H1 (cell line): Measurements from ENCODE around the gene LSM14B. TPM values are rescaled to one million over a fixed set of nuclear protein-coding genes. Genes with fewer than 3 reads are reported as not detected.

Source experiments
- CTCF ChIA-PET: fragments of 300-600 bp; sonication (Branson Sonifier 250); formaldehyde crosslinking; loops from one replicate; lab custom pipeline; 2021; ENCODE audit not compliant: partially characterized antibody; lab: Charles Lee
- POLR2A ChIA-PET: fragments of 300-600 bp; sonication (Branson Sonifier 250); formaldehyde crosslinking; loops from one replicate; lab custom pipeline; 2021; ENCODE audit warnings: inconsistent platforms; ENCODE audit not compliant: partially characterized antibody; lab: Charles Lee
- DNase-seq, 2 experiments: peaks; one replicate each; pipeline versions ENCODE4 v3.0.0 to v3.0.0-alpha.2; 2010 to 2022; ENCODE audit warnings: low spot score in 2 of 2, low read depth in 1 of 2, mixed read lengths in 1 of 2
- FAIRE-seq: peaks from 2 replicates; lab custom pipeline; 2011; peaks lifted over from hg19 to GRCh38; lab: Jason Lieb, UNC
- H2AFZ ChIP-seq: 2 replicates; pipeline ENCODE4 v1.8.1; 2012; ENCODE audit warnings: low read length, inconsistent platforms
- H2AK5ac ChIP-seq: 2 replicates; pipeline ENCODE4 v1.6.1; 2013; ENCODE audit warnings: low read depth, low read length
- H2BK120ac ChIP-seq: replicated peaks from 2 replicates; pipeline ENCODE3; 2013; ENCODE audit warnings: low read depth, low read length, inconsistent platforms
- H2BK12ac ChIP-seq: 2 replicates; pipeline ENCODE4 v1.6.1; 2013; ENCODE audit warnings: low read depth, low read length
- H2BK15ac ChIP-seq: 2 replicates; pipeline ENCODE4 v1.6.1; 2013; ENCODE audit warnings: low read length
- H2BK20ac ChIP-seq: 2 replicates; pipeline ENCODE4 v1.6.1; 2013; ENCODE audit warnings: low read length
- H2BK5ac ChIP-seq: 2 replicates; pipeline ENCODE4 v1.6.1; 2013; ENCODE audit warnings: low read depth, low read length
- H3K14ac ChIP-seq: 2 replicates; pipeline ENCODE4 v1.6.1; 2013; ENCODE audit warnings: inconsistent platforms; ENCODE audit not compliant: insufficient read length
- H3K18ac ChIP-seq: 2 replicates; pipeline ENCODE4 v1.6.1; 2013; ENCODE audit warnings: low read length; ENCODE audit errors: extremely low read depth
- H3K23ac ChIP-seq: 2 replicates; pipeline ENCODE4 v1.6.1; 2013; ENCODE audit warnings: inconsistent platforms; ENCODE audit not compliant: insufficient read length
- H3K23me2 ChIP-seq: 2 replicates; pipeline ENCODE4 v1.6.1; 2013; ENCODE audit warnings: low read depth, low read length
- H3K27ac ChIP-seq: 2 replicates; pipeline ENCODE4 v1.6.1; 2011; ENCODE audit warnings: low read depth, low read length, inconsistent platforms
- H3K27me3 ChIP-seq, 4 experiments: replicated peaks in 1 of 4; 1 replicate in 1 of 4; 2 replicates in 3 of 4; pipeline versions ENCODE4 v1.6.1 to v1.8.1; 2011 to 2013; ENCODE audit warnings: low read length in 3 of 4, mild to moderate bottlenecking in 3 of 4, inconsistent platforms in 2 of 4, mixed read lengths in 2 of 4, moderate library complexity in 1 of 4; ENCODE audit not compliant: control insufficient read depth in 3 of 4, insufficient read depth in 3 of 4; ENCODE audit errors: extremely low read depth in 1 of 4
- H3K36me3 ChIP-seq, 4 experiments: 2 replicates each; pipeline versions ENCODE4 v1.6.1 to v1.8.1; 2011 to 2013; ENCODE audit warnings: mild to moderate bottlenecking in 4 of 4, low read length in 3 of 4, moderate library complexity in 2 of 4, control low read depth in 1 of 4, inconsistent platforms in 1 of 4; ENCODE audit not compliant: insufficient read depth in 4 of 4, control insufficient read depth in 2 of 4
- H3K4ac ChIP-seq: replicated peaks from 2 replicates; pipeline ENCODE3; 2013; ENCODE audit warnings: low read length, low read depth, mixed read lengths, inconsistent platforms; ENCODE audit not compliant: insufficient read length
- H3K4me1 ChIP-seq, 4 experiments: replicated peaks in 1 of 4; 1 replicate in 1 of 4; 2 replicates in 3 of 4; pipeline versions ENCODE4 v1.6.1 to v1.8.1; 2011 to 2013; ENCODE audit warnings: low read length in 3 of 4, inconsistent platforms in 2 of 4, mixed read lengths in 1 of 4; ENCODE audit not compliant: insufficient read depth in 4 of 4, control insufficient read depth in 3 of 4
- H3K4me2 ChIP-seq, 2 experiments: 2 replicates each; pipeline versions ENCODE4 v1.6.1 to v1.8.1; 2011 to 2013; ENCODE audit warnings: low read depth in 2 of 2, low read length in 2 of 2, control low read depth in 1 of 2, inconsistent platforms in 1 of 2, mild to moderate bottlenecking in 1 of 2; ENCODE audit not compliant: insufficient read depth in 1 of 2
- H3K4me3 ChIP-seq, 4 experiments: fragments of 200-600, 300-600 bp in 1 of 4; sonication (generic), shearing (Covaris generic), sonication (Bioruptor Twin) in 1 of 4; 2 replicates each; pipeline versions ENCODE4 v1.5.1 to v1.8.1; 2011 to 2016; ENCODE audit warnings: low read length in 4 of 4, low read depth in 3 of 4, control low read depth in 2 of 4, inconsistent platforms in 2 of 4, mild to moderate bottlenecking in 2 of 4, mixed read lengths in 1 of 4, moderate library complexity in 1 of 4; ENCODE audit not compliant: insufficient read depth in 2 of 4; ENCODE audit errors: extremely low read depth in 1 of 4
- H3K56ac ChIP-seq: replicated peaks from 2 replicates; pipeline ENCODE3; 2013; ENCODE audit warnings: low read depth, mild to moderate bottlenecking, mixed read lengths, low read length, inconsistent platforms; ENCODE audit not compliant: insufficient read length
- H3K79me1 ChIP-seq: 2 replicates; pipeline ENCODE4 v1.6.1; 2013; ENCODE audit warnings: low read depth, low read length, control low read depth
- H3K79me2 ChIP-seq, 2 experiments: 2 replicates each; pipeline versions ENCODE4 v1.6.1 to v1.8.1; 2012 to 2013; ENCODE audit warnings: low read length in 2 of 2, mild to moderate bottlenecking in 2 of 2, inconsistent platforms in 1 of 2; ENCODE audit not compliant: insufficient read depth in 2 of 2, control insufficient read depth in 1 of 2
- H3K9ac ChIP-seq, 4 experiments: replicated peaks in 1 of 4; 1 replicate in 1 of 4; 2 replicates in 3 of 4; pipeline versions ENCODE4 v1.6.1 to v1.8.1; 2011 to 2013; ENCODE audit warnings: low read depth in 3 of 4, low read length in 3 of 4, control low read depth in 2 of 4, mild to moderate bottlenecking in 2 of 4, moderate library complexity in 2 of 4, inconsistent platforms in 1 of 4; ENCODE audit errors: extremely low read depth in 1 of 4
- H3K9me3 ChIP-seq, 2 experiments: 2 replicates each; pipeline versions ENCODE4 v1.6.1 to v1.8.1; 2012 to 2013; ENCODE audit warnings: mild to moderate bottlenecking in 2 of 2, moderate library complexity in 2 of 2, control low read depth in 1 of 2, inconsistent platforms in 1 of 2, low read depth in 1 of 2, low read length in 1 of 2, mixed read lengths in 1 of 2; ENCODE audit not compliant: insufficient read depth in 2 of 2
- H4K20me1 ChIP-seq, 2 experiments: replicated peaks in 1 of 2; 2 replicates each; pipeline versions ENCODE3 to v1.8.1; 2011 to 2013; ENCODE audit warnings: inconsistent platforms in 2 of 2, low read length in 2 of 2, mild to moderate bottlenecking in 1 of 2; ENCODE audit not compliant: insufficient read depth in 2 of 2, control insufficient read depth in 1 of 2
- H4K5ac ChIP-seq: 2 replicates; pipeline ENCODE4 v1.6.1; 2013; ENCODE audit warnings: low read length, low read depth, mixed read lengths, inconsistent platforms; ENCODE audit not compliant: insufficient read length
- H4K8ac ChIP-seq: 2 replicates; pipeline ENCODE4 v1.8.0; 2013; ENCODE audit warnings: mild to moderate bottlenecking, moderate library complexity, low read length, inconsistent platforms; ENCODE audit not compliant: insufficient read depth; ENCODE audit errors: extremely low read depth
- H4K91ac ChIP-seq: replicated peaks from 2 replicates; pipeline ENCODE3; 2013; ENCODE audit warnings: low read length, mixed read lengths, inconsistent platforms; ENCODE audit not compliant: insufficient read length
- CREB1 ChIP-seq: IDR thresholded peaks from 2 replicates; pipeline ENCODE4 v1.6.1; 2012; ENCODE audit warnings: inconsistent platforms
- CTCF ChIP-seq, 3 experiments: IDR thresholded peaks; 1 replicate in 2 of 3; 2 replicates in 1 of 3; pipeline versions ENCODE4 v1.5.1 to v1.6.1; 2011; ENCODE audit warnings: low read length in 3 of 3, mild to moderate bottlenecking in 3 of 3, inconsistent platforms in 2 of 3, low read depth in 1 of 3, moderate library complexity in 1 of 3; ENCODE audit not compliant: insufficient read depth in 1 of 3; ENCODE audit errors: control extremely low read depth in 1 of 3
- JUN ChIP-seq: IDR thresholded peaks from 2 replicates; pipeline ENCODE4 v1.6.1; 2011; ENCODE audit warnings: low read depth, mild to moderate bottlenecking, improper control_type of control experiment, low read length
- POLR2AphosphoS5 ChIP-seq: IDR thresholded peaks from 2 replicates; pipeline ENCODE4 v1.6.1; 2011; ENCODE audit warnings: low read depth, low read length
- SP2 ChIP-seq: IDR thresholded peaks from 2 replicates; pipeline ENCODE4 v1.6.1; 2012; ENCODE audit warnings: mild to moderate bottlenecking, low read length, inconsistent platforms
- WGBS, 2 experiments: shearing (Covaris generic) in 1 of 2; methylation state at CpG; one replicate each; pipeline versions ENCODE4 v1.1.6 to v1.1.7; 2013 to 2015; ENCODE audit warnings: low lambda C conversion rate in 2 of 2, mixed read lengths in 2 of 2, inconsistent platforms in 1 of 2, low coverage in 1 of 2, missing lambda C conversion rate in 1 of 2; ENCODE audit not compliant: insufficient replicate concordance in 2 of 2, insufficient coverage in 1 of 2, insufficient read length in 1 of 2; ENCODE audit errors: extremely low coverage in 1 of 2, missing lambda C conversion rate in 1 of 2; 5-methylcytosine and 5-hydroxymethylcytosine counted together
- polyA plus RNA-seq, 7 experiments: library from polyadenylated mRNA; depleted of rRNA in 3 of 7; stranded (reverse) in 5 of 7; unstranded in 2 of 7; fragments of >200 nt in 5 of 7; fragments of 200-250 nt in 2 of 7; gene quantifications; 1 replicate in 5 of 7; 2 replicates in 1 of 7; 4 replicates in 1 of 7; pipeline versions ENCODE4 v1.2.1 to v1.2.3, GENCODE V29; 2011 to 2013; ENCODE audit warnings: missing spikeins in 2 of 7, mixed read lengths in 2 of 7
- total RNA-seq: library from RNA; stranded (reverse); fragmentation: NEBNext Ultra II Directional; extraction: Animal tissue kit (Norgen Biotek cat#: 25700); gene quantifications from 2 replicates; pipeline ENCODE4 v1.2.1, GENCODE V29; 2021

Gene LSM14B
- total and polyA plus RNA-seq, 2 of the 8 experiments (the other 6 are each of a cell fraction or from before 2014, with no cell fraction given) = 58.3 to 65.6 TPM

DNA sequence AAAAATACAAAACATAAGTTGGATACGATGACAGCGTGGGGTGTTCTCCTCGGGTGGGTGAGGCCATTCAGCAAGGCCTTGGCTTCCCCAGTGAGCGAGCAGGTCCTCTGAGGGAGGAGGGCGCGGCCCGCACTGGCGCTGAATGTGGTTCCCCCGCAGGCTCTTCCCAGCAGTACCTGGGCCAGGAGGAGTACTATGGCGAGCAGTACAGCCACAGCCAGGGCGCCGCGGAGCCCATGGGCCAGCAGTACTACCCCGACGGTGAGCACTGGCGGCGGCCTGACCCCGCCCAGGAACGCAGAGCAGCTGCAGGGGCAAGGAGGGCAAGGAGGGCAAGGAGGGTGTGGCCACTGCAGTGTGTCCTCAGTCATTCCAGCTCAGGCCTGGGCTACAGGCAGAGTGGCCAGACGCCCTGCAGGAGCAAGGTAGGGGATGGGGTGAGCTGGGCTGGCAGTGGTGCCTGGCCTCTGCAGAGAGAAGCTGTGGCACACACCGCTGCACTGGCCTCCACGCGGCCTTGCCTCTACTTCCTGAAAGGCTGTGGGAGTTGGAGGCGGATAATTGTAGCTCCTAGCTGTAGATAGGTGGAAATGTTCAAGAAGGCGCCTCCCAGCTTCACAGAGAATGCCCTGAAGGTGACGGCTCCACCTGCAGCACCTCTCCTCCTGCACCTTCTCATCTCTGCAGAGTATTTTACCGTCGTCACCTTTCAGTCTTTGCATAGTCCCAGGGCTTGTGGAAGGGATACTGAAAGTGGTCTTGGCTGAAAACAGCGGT, 41.9 kb downstream of the LSM14B start:
- ChIA-PET POLR2A (no interaction called here), CTCF (interaction anchor here (0.9 to 2.1 kb wide), 3 partner anchors 8 to 11 kb away, joined by 3 to 6 read pairs (median 4); no protein-coding TSS in a partner anchor)
- Histone ChIP-seq H3K4me3 (no peak overlapping the region), H3K4ac (no peak overlapping the region), H3K4me2 (no peak overlapping the region), H2BK120ac (no peak overlapping the region), H4K20me1 (peaks cover 9 to 35% of the 10 kb centered on the region in 2 experiments), H2BK20ac (no peak overlapping the region), H3K14ac (no peak overlapping the region), H3K23ac (no peak overlapping the region), H3K27ac (no peak overlapping the region), H3K36me3 (peaks cover 11 to 55% (median 34%) of the 10 kb centered on the region in 4 experiments), H3K9me3 (no peaks in the 10 kb centered on the region), H2BK5ac (no peak overlapping the region)
- DNase-seq (no peak), FAIRE-seq (no peak)
- TF ChIP-seq SP2 = no peak
- no peak for TF ChIP-seq CTCF (IDR thresholded peaks at IDR 0.05; ENCODE audit: control extremely low read depth in 1 of 3, insufficient read depth in 1 of 3, low read depth in 1 of 3, low read length in 3 of 3)
- no peak for TF ChIP-seq JUN
- TF ChIP-seq CREB1 = no peak
- no peak for TF ChIP-seq POLR2AphosphoS5
- TF ChIP-seq, all 59 proteins: peak for 0
- Histone ChIP-seq H3K27me3 (no peaks in the 10 kb centered on the region), H2AK5ac (no peak overlapping the region), H4K91ac (no peak overlapping the region), H3K79me1 (peaks cover 5% of the 10 kb centered on the region; the same call in 1 of the 2 replicates), H4K8ac (no peak overlapping the region), H4K5ac (no peak overlapping the region), H2BK12ac (no peak overlapping the region), H3K4me1 (no peaks in the 10 kb centered on the region), H3K9ac (no peak overlapping the region), H2BK15ac (no peak overlapping the region), H3K56ac (no peak overlapping the region), H3K23me2 (no peaks in the 10 kb centered on the region), H2AFZ (no peak overlapping the region), H3K18ac (no peak overlapping the region), H3K79me2 (peaks cover 0 to 8% of the 10 kb centered on the region in 2 experiments; a peak in 1 of 4 replicates)
- WGBS, 2 experiments = 93% methylated on average over 29 of the region's 29 CpGs; no CpG with 5 or more reads in 1 of the 2 experiments
